Measurements from ENCODE around the gene KIF3B.

DNA sequence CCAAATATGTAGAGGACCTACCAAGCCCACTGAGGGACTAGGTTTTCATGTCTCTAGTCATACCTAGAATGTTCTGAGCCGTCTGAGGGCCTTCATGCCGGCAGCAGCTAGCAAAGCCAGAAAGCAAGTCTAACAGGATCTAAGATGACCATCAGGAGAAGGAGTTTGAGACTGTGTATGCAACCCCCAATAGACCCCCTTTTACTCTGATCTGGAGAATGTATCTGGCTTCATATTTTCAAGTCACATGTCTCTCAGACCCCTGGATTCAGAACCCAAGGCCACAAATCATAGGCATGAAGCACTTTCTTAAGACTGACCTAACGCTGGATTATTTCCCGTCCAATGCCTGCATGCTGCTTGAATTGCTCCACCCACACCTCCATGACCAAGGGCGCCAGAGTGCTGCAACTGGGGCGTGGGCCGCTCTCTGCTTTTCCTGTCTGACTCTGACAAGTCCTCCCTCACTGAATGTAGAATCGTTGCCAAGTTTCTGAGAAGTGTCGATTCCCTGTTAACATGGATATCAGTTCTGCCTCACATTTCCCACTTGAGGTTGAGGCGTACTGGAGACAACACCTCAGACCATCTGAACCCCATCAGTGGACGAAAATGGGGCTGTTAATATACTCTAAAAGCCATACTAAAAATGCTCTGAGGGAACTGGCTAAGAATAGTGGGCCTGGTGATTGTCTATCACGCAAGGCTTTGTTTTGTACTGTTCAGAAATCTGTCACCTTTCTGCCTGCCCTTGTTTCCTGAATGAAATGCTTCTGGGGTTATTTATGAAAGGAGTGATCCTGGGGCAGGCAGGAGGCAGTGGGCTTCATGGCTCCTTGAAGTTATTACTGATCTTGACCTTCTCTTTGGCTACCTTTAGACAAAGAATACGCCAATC is 56.8 kb downstream of the KIF3B start:
- TF ChIP-seq, protein P1, sequence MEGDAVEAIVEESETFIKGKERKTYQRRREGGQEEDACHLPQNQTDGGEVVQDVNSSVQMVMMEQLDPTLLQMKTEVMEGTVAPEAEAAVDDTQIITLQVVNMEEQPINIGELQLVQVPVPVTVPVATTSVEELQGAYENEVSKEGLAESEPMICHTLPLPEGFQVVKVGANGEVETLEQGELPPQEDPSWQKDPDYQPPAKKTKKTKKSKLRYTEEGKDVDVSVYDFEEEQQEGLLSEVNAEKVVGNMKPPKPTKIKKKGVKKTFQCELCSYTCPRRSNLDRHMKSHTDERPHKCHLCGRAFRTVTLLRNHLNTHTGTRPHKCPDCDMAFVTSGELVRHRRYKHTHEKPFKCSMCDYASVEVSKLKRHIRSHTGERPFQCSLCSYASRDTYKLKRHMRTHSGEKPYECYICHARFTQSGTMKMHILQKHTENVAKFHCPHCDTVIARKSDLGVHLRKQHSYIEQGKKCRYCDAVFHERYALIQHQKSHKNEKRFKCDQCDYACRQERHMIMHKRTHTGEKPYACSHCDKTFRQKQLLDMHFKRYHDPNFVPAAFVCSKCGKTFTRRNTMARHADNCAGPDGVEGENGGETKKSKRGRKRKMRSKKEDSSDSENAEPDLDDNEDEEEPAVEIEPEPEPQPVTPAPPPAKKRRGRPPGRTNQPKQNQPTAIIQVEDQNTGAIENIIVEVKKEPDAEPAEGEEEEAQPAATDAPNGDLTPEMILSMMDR (conservative IDR thresholded peaks at IDR 0.05) = no peak
- no peak for TF ChIP-seq EZH2 (IDR thresholded peaks at IDR 0.05; ENCODE audit: low read depth)
